KBM-7 (cell line): ENCODE results near the gene AGPAT3.

Source experiments
- DNase-seq: peaks from one replicate; pipeline ENCODE4 v3.0.0-alpha.2; 2015
- in situ Hi-C: fragments of 300-500 bp; cut with MboI; formaldehyde crosslinking; loops from 2 replicates; pipeline ENCODE4 v1.14.3; 2020; ENCODE audit warnings: low sequenced_read_pairs, low pct_unique_long_range_greater_than_20kb, mixed read lengths

The AGPAT3 gene

DNA sequence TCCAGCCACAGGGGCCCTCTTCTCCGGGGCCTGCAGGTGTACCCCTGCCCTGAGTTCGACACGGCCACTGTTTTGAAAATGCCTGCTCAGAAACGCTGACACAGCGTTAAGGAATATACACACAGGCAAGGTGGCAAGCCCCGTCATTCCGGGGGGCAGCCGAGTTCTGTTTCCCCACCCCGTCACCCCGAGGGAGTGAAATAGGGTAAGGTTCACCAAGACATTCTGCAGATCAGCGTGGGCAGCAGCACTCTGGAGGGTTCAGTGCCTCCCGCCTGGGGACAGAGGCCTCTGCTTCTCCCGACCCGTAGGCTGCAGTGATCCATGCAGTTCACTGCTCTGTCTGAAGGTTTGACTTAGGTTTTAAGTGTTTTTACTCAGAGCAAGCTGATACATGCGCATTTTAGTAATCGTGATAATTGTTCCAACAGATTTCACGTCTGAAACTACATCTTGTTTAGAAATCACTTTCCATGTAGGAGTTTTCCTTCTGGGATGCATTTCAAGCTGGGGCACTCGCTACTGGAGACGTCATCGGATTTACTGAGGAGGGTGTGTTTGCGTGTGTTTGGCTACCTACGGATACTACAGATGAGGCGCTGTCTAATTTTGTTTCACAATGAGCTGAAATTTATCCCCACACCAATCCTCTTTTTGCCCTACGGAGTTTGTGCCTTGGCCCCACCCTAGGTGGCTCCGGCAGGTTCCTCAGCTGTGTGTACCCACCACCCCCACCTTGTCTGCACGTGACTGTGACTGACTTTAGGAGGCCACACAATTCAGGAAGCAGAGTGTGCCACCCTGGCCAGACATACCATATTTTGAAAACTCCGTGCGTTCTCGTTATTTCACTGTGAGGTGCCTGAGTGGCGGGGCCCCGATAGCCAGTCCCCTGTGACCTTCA lies 63.5 kb downstream of the AGPAT3 start:
- in situ Hi-C loops = loop anchor here (25.0 kb wide), 1 partner anchor 116 kb away; no protein-coding TSS in a partner anchor
- DNase-seq = no peak

DNA sequence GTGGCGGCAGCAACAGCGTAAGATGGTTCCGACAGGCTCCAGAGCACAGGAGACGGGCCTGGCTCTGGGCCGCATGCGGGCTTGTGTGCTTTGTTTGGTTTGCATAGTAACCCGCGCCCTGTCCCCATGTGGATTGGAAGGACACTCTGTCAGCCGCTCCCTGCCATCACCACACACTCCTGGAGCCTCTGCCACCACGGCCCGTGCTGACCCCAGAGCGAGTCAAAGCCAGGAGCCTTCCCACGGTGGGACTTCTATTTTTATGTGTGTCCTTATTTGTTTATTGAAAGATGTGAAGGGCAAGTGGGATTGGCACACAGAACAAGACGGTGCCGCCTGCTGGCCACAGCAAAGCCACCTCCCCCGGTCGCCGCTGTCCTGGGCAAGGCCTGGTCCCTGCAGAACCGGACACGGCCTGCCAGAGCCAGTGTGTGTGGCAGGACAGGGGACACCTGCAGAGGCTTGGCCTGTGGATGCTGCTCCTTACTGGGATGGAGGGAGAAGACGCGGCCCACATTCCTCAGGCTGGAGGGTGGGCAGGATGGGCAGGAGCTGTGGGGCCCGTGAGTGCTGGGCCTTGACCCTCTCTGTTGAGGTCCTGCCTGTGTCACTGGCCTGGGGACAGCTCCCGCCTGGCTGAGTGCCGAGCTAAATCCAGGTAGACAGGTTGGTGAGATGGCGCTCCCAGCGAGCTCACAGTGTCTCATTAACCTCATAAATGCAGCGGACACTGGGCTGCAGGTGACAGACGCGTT lies 64.4 kb downstream of the AGPAT3 start:
- DNase-seq = no peak

DNA sequence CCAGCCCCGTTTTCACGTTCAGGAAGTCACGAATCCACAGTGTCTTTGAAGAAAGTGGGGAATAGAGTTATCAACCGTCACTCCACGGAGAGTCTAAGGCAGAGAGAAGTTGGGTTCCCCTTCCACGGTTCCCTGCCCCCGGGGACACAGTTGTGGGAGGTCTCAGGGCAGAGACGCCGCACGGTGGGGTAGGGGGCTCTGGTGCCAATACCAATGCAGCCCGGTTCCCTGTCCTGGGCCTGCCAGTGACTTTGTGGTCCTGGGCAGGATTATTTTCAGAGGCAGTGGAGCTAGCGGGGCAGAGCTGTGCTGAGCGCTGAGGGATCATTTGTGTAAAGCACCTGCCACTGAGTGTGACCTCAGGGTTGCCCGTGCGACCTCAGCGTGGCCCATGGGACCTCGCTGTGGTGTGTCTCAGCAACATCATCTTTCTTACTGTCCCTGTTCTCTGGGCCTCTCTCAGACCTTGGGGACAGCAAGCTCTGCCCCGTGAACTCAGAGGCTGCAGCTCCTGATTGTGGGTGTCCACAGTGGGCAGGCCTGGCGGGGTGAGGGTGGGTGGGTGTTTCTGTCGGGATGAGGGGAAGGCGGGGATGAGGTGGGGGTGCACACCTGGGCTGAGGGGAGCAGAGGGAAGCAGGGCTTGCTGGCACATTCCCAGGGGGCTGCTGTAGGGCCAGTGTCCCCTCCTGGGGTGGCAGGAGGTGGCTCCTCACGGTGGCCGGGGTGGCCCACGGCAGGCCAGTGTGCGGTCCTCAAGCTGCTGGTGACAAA lies 65.2 kb downstream of the AGPAT3 start:
- no peak for DNase-seq
- in situ Hi-C loops = loop anchor here (25.0 kb wide), 1 partner anchor 118 kb away; no protein-coding TSS in a partner anchor

More for the DNA sequence above, 64.4 kb downstream of the AGPAT3 start:
- in situ Hi-C loops = loop anchor here (25.0 kb wide), 1 partner anchor 117 kb away; no protein-coding TSS in a partner anchor

DNA sequence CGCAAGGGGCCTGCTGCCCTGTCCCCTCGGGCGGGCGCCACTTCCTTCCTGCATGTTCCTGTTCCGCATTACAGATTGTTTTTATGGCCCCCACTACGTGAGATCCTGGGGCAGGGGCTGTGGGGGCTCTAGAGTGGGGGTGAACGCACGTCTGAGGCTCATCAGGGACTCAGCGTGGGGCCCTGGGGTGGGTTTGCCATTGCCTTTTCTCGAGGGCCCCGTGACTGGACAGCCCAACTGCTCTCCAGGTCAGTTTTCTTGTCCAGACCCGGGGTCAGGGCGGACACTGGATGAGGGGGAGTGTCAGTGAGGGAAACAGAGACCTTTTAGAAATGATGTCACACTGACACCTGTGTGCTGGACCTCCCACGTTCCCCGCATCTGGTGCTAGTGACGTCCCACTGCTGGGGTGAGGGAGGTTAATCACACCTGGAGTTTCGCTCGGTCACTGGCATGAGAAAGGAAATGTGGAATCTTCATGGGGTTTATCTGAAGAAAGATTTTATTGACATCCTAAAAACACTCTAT lies 65.9 kb downstream of the AGPAT3 start:
- no peak for DNase-seq
- in situ Hi-C loops = loop anchor here (25.0 kb wide), 1 partner anchor 119 kb away; no protein-coding TSS in a partner anchor

DNA sequence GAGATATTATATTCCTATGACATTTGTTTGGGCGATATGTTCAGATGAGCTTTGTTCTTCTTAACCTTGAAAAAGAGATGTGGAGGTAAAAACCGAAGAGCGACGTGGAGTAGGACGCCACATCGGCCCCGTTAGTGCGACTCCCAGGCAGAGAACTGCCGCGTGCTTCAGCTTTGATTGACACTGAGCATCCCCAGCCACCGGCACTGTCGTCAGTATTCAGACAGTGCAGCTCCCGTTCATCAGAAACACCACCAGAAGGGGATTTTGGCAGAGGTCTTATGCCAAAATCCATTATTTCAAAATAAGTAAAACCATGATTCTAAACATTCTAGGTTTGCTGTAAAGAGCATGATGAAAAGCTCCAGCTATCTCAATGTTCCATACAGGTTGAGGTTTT lies 66.5 kb downstream of the AGPAT3 start:
- DNase-seq = no peak
- in situ Hi-C loops = loop anchor here (25.0 kb wide), 1 partner anchor 119 kb away; no protein-coding TSS in a partner anchor

DNA sequence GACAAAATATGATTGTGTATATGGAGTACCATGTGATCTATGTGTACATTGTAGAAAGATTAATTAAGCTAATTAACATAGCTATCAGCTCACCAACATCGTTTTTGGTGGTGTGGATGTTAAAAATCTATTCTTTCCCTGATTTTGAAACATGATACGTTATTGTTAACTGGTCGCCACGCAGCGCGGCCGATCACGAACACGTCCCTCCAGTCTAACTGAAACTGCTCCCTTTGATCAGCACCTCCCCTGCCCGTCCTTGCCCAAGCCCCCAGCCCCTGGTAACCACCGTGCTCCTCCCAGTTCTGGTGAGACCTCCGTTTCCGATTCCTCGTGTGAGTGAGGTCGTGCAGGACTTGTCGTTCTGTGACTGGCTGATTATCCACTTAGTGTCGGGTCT lies 67.0 kb downstream of the AGPAT3 start:
- no peak for DNase-seq
- in situ Hi-C loops = loop anchor here (25.0 kb wide), 1 partner anchor 120 kb away; no protein-coding TSS in a partner anchor

DNA sequence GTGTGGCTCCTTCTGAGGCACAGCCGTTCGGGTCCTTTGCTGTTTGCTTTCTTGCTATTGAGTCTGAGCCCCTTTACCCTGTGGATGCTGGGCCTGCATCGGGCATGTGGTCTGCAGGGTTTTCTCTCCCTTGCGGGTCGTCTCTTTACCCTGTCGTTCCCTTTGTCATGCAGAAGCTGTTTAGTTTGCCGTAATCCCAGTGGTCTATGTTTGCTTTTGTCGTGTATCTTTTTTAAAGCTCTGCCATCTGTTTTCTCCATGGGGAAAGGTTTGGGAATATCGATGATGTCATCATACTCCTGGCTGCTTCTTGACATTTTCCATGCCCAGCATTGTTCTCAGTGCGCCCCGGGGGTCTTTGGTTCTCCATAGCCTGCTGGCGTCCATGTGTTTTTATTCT lies 68.2 kb downstream of the AGPAT3 start:
- DNase-seq = no peak
- in situ Hi-C loops = loop anchor here (25.0 kb wide), 1 partner anchor 121 kb away; no protein-coding TSS in a partner anchor

DNA sequence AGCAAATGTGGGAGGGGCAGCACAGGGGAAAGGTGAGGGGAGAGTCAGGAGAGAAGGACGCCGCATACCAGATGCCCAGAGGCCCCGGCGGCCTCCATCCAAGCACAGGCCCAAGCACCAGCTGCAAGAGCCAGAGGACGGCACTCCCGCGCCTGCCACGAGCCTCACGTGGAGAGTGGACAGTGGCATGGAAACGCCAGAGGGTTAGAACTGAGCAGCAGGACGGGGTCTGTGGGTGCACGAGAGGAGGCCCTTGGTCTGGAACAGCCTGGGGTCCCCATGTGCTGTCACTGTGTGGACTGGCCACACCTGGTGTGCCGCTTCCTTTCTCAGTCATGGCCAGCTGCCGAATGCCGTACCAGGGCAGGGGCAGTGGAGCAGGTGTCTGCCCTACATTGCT lies 68.7 kb downstream of the AGPAT3 start:
- DNase-seq = no peak
- in situ Hi-C loops = loop anchor here (25.0 kb wide), 1 partner anchor 121 kb away; no protein-coding TSS in a partner anchor

DNA sequence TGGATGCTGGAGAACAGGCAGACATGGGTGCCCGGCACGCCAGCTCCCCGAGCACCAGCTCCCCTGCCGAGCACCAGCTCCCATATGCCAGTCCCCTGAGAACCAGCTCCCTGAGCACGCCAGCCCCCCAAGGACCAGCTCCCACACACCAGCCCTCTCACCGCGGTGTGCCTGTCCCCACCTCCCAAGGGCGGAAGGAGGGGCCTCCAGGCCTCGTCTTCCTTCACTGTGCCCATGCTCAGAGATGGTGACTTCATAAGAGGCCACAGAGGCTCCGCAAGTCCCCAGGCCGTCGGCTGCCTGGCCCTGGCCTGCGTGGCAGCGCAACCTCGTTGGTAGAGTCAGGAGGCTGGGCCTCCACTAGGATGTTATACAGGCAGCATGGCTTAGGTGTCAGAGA lies 69.1 kb downstream of the AGPAT3 start:
- DNase-seq = no peak
- in situ Hi-C loops = loop anchor here (25.0 kb wide), 1 partner anchor 122 kb away; no protein-coding TSS in a partner anchor

DNA sequence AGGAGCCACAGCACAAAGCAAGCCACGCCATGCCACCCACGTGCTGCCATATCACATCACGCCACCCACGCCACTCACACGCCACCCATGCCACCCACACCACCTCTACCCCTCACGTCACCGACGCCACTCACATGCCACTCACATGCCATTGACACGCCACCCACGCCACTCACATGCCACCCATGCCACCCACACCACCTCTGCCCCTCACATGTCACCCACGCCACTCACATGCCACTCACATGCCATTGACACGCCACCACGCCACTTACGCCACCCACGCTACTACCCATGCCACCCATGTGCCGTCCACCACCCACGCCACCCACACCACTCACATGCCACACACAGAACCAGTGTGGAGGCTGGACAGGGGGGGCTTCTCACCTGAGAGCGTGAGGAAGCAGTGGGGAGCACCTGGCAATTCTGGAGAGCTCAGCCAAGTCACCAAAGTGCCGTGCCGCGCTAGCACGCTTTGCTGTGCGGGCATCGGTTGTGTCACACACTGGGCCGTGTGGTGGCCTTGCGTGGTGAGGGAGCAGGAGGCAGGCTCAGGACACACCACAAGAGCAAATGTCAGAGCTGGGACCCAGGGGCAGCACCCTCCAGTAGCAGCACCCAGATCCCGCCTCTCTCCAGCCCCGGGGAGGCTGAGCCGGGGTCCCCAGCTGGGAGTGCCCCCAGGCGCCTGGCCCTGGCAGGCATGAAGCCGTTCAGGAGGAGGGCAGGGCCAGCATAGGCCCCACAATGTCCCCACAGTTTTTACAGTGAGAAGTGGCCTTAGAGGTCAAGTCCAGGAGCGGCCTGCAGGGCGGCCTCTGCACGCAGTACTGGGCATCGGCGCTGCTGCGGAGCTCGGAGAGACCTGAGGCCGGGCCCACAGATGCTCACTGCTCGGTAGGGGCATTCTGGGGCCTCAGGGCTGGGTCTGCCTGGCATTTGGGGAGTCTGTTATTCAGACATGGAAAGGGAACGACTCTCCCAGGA lies 70.0 kb downstream of the AGPAT3 start:
- no peak for DNase-seq
- in situ Hi-C loops = loop anchor here (25.0 kb wide), 1 partner anchor 123 kb away; no protein-coding TSS in a partner anchor

DNA sequence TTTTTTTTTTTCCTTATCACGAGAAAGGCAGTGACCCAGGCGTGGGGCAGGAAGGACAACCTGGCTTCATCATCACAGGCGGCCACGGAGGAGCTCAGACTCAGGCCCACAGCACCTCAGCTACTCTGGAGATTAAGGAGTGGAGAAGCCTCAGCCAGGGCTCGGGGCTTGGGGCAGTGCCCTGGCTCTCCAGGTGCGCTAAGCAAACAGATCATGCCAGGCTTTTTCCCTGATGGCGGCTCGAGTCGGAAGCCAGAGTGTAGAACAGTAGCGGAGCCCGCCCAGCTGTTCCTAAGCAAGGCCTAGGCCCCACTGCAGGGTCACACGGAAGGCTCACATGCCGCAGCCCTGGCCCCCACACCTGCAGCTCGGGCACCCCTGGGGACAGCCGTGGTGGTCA lies 70.7 kb downstream of the AGPAT3 start:
- in situ Hi-C loops = loop anchor here (25.0 kb wide), 1 partner anchor 123 kb away; no protein-coding TSS in a partner anchor
- DNase-seq = no peak

DNA sequence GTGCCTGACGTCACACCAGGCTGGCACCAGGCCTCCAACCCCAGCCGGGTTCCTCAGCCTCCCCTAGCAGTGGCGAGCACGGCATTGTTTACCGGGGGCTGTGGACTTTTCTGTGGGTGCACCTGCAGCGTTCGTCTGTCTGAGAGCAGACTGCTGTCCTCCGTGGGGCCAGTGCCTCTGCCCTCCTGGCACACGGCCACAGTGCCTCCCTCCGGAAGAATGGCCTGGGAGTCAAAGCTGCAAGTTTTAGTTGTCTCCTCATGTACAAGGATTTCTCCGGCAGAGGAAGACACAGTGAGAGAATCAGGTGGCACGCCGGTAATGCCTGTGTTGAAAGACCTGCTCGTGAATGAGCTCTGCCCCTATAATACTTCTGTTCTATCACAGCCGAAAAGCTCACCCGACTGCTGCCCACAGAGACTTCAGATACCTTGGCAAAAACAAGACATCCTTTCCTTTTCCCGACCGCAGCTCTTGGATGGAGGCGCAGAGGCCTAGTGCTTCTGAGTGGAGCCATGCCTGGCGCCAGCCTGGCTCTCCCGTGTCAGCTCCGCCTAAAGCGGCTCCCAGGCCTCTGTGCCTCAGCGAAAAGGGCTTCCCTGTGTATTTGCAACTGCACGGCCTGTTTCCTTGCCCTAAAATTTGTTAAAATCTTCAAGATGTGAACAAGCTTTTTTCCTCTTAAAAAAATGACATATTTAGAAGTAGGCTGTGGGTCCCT lies 71.4 kb downstream of the AGPAT3 start:
- no peak for DNase-seq
- in situ Hi-C loops = loop anchor here (25.0 kb wide), 1 partner anchor 124 kb away; no protein-coding TSS in a partner anchor

DNA sequence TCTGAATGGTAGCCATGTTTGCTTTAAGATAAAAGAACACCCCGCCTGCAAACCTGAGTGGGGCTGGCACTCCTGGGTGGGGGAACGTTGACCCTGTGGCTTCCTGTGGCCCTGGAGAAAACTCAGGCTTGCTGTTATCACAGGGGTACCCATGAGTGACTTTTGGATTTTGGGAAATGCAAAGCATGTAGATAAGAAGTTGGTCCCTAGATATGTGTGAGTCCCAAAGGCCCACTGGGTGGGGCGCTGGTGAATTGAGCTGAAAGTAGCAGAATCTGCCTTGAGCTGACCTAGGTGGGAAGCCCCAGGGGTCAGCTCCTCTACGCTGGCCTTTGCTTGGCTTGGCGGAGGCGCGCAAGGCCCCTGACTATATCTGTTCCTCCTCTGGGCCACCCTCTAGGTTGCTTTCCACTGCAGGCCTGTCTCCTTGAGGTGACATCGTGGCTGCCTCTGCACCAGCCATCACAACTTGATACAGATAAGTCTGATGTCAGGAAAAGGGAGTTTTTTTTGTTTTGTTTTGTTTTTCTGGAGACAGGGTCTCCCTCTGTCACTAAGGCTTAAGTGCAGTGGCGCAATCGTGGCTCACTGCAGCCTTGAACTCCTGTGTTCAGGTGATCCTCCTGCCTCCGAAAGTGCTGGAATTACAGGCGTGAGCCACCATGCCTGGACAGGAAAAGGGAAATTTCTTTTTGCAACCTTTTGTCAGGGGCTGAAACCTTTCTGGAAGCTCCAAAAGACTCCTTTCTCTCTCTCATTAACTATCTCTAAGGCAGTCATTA lies 72.2 kb downstream of the AGPAT3 start:
- in situ Hi-C loops = loop anchor here (25.0 kb wide), 1 partner anchor 125 kb away; no protein-coding TSS in a partner anchor
- DNase-seq = no peak

DNA sequence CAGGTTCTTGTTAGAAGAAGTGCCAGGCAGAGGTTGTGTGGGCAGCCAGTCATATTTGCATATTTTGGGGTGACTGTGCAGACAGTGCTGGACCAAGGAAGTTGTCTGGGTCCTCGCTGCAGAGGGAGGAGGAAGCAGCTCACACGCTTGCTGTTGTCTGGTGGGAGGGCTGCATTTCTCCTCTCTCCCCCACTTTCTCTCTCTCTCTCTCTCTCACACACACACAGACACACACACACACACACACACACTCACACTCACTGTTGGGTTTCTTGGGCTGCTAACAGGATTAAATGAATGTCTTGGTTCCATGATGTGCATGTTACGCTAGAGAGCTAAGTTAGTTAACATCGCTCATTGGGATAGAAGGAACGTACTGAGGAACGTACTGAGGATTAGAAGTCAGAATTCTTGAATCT lies 72.9 kb downstream of the AGPAT3 start:
- in situ Hi-C loops = loop anchor here (25.0 kb wide), 1 partner anchor 126 kb away; no protein-coding TSS in a partner anchor
- peak; percentile 39 for DNase-seq

DNA sequence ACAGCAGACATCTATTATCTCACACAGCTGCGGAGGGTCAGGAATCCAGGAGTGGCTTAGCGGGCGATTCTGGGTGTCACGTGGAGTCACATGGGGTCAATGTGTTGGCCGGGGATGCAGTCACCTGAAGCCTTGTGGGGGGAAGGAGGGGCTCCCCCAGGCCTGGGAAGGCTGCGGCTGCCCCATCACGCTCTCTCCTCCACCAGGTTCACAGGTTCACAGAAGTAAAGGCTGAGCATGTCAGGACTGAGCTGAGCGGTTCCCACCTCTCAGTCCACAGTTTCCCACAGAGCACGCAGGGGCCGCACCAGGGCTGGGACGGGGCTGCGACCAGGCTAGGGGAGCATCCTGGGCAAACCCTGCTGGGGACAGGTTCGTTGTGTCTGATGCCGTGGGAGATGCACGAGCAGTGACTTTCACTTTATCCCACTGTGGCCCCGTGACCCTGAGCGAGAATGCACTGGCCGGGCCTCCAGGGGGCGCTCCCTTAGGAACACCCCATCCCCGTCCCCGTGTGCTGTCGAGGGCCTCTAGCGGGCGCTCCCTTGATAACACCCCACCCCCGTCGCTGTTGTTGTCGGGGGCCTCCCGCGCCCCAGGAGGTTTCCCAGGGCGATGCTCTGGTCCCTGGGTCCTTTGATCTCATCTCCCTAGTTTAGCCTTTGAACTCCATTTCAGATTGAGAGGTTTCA lies 73.9 kb downstream of the AGPAT3 start:
- DNase-seq = peak; percentile 90
- in situ Hi-C loops = loop anchor here (25.0 kb wide), 1 partner anchor 127 kb away; no protein-coding TSS in a partner anchor
